Measurements from ENCODE around the gene SHANK1.
"Not testable (repeated sequence)": the region's sequence is repeated elsewhere in the genome, so short reads cannot be mapped to it uniquely, and the experiment has no call there.

The SHANK1 gene

GRCh38 chr19:50628551-50628950 lies 91.1 kb downstream of the SHANK1 start:
- no peak overlapping the region for H3K4me3 ChIP-seq (ENCODE audit: low read depth, low read length)
- H3K27me3 ChIP-seq (ENCODE audit: control insufficient read depth, insufficient read depth, low read length) = no peaks in the 10 kb centered on the region
- H3K36me3 ChIP-seq (ENCODE audit: control insufficient read depth, insufficient read depth, low read length) = no peaks in the 10 kb centered on the region
- H3K9ac ChIP-seq (ENCODE audit: low read depth, low read length) = no peak overlapping the region
- H3K4me1 ChIP-seq (ENCODE audit: control insufficient read depth, insufficient read depth, low read length) = no peaks in the 10 kb centered on the region
- H3K27ac ChIP-seq (ENCODE audit: low read depth, low read length) = no peak overlapping the region
- H3K9me3 ChIP-seq (ENCODE audit: control insufficient read depth, insufficient read depth, low read length) = 0 out of 2 replicates have a peak, but pooled peaks cover under 1% of the 10 kb centered on the region

GRCh38 chr19:50628146-50628545 lies 91.5 kb downstream of the SHANK1 start:
- no peak overlapping the region for H3K9ac ChIP-seq (ENCODE audit: low read depth, low read length)
- no peak overlapping the region for H3K27ac ChIP-seq (ENCODE audit: low read depth, low read length)
- no peaks in the 10 kb centered on the region for H3K4me1 ChIP-seq (ENCODE audit: control insufficient read depth, insufficient read depth, low read length)
- no peak overlapping the region for H3K4me3 ChIP-seq (ENCODE audit: low read depth, low read length)
- no peaks in the 10 kb centered on the region for H3K27me3 ChIP-seq (ENCODE audit: control insufficient read depth, insufficient read depth, low read length)
- H3K9me3 ChIP-seq (ENCODE audit: control insufficient read depth, insufficient read depth, low read length) = no peaks in the 10 kb centered on the region
- H3K36me3 ChIP-seq (ENCODE audit: control insufficient read depth, insufficient read depth, low read length) = no peaks in the 10 kb centered on the region

- Histone ChIP-seq H3K9ac (ENCODE audit: low read depth, low read length) (no peak overlapping the region), H3K4me1 (ENCODE audit: control insufficient read depth, insufficient read depth, low read length) (no peaks in the 10 kb centered on the region), H3K9me3 (ENCODE audit: control insufficient read depth, insufficient read depth, low read length) (no peaks in the 10 kb centered on the region), H3K4me3 (ENCODE audit: low read depth, low read length) (no peak overlapping the region), H3K36me3 (ENCODE audit: control insufficient read depth, insufficient read depth, low read length) (no peaks in the 10 kb centered on the region), H3K27ac (ENCODE audit: low read depth, low read length) (no peak overlapping the region), H3K27me3 (ENCODE audit: control insufficient read depth, insufficient read depth, low read length) (no peaks in the 10 kb centered on the region)
Measured at GRCh38 chr19:50626795-50627194, 92.8 kb downstream of the SHANK1 start.

- no peak overlapping the region for H3K4me3 ChIP-seq (ENCODE audit: low read depth, low read length)
- H3K27me3 ChIP-seq (ENCODE audit: control insufficient read depth, insufficient read depth, low read length) = no peaks in the 10 kb centered on the region
Measured at GRCh38 chr19:50626011-50626410, 93.6 kb downstream of the SHANK1 start.

GRCh38 chr19:50624949-50625600 lies 94.5 kb downstream of the SHANK1 start:
- H3K9ac ChIP-seq (ENCODE audit: low read depth, low read length) = no peak overlapping the region
- H3K4me1 ChIP-seq (ENCODE audit: control insufficient read depth, insufficient read depth, low read length) = no peaks in the 10 kb centered on the region

More at GRCh38 chr19:50626011-50626410, 93.6 kb downstream of the SHANK1 start:
- no peaks in the 10 kb centered on the region for H3K9me3 ChIP-seq (ENCODE audit: control insufficient read depth, insufficient read depth, low read length)
- no peaks in the 10 kb centered on the region for H3K36me3 ChIP-seq (ENCODE audit: control insufficient read depth, insufficient read depth, low read length)
- no peak overlapping the region for H3K27ac ChIP-seq (ENCODE audit: low read depth, low read length)
- no peak overlapping the region for H3K9ac ChIP-seq (ENCODE audit: low read depth, low read length)
- H3K4me1 ChIP-seq (ENCODE audit: control insufficient read depth, insufficient read depth, low read length) = no peaks in the 10 kb centered on the region

GRCh38 chr19:50620394-50620906 lies 99.2 kb downstream of the SHANK1 start:
- not testable (repeated sequence) for H3K4me3 ChIP-seq (ENCODE audit: low read depth, low read length); H3K9me3 ChIP-seq (ENCODE audit: control insufficient read depth, insufficient read depth, low read length); H3K27ac ChIP-seq (ENCODE audit: low read depth, low read length); H3K27me3 ChIP-seq (ENCODE audit: control insufficient read depth, insufficient read depth, low read length); H3K9ac ChIP-seq (ENCODE audit: low read depth, low read length); H3K4me1 ChIP-seq (ENCODE audit: control insufficient read depth, insufficient read depth, low read length); H3K36me3 ChIP-seq (ENCODE audit: control insufficient read depth, insufficient read depth, low read length)

More at GRCh38 chr19:50624949-50625600, 94.5 kb downstream of the SHANK1 start:
- no peaks in the 10 kb centered on the region for H3K9me3 ChIP-seq (ENCODE audit: control insufficient read depth, insufficient read depth, low read length)
- no peak overlapping the region for H3K4me3 ChIP-seq (ENCODE audit: low read depth, low read length)
- H3K27me3 ChIP-seq (ENCODE audit: control insufficient read depth, insufficient read depth, low read length) = no peaks in the 10 kb centered on the region
- H3K27ac ChIP-seq (ENCODE audit: low read depth, low read length) = no peak overlapping the region
- no peaks in the 10 kb centered on the region for H3K36me3 ChIP-seq (ENCODE audit: control insufficient read depth, insufficient read depth, low read length)

- not testable (repeated sequence) for H3K27me3 ChIP-seq (ENCODE audit: control insufficient read depth, insufficient read depth, low read length); H3K36me3 ChIP-seq (ENCODE audit: control insufficient read depth, insufficient read depth, low read length)
Measured at GRCh38 chr19:50619184-50619583, 100.4 kb downstream of the SHANK1 start.

GRCh38 chr19:50618379-50618778 lies 101.2 kb downstream of the SHANK1 start:
- not testable (repeated sequence) for H3K4me3 ChIP-seq (ENCODE audit: low read depth, low read length); H3K27me3 ChIP-seq (ENCODE audit: control insufficient read depth, insufficient read depth, low read length); H3K27ac ChIP-seq (ENCODE audit: low read depth, low read length); H3K4me1 ChIP-seq (ENCODE audit: control insufficient read depth, insufficient read depth, low read length); H3K9me3 ChIP-seq (ENCODE audit: control insufficient read depth, insufficient read depth, low read length); H3K36me3 ChIP-seq (ENCODE audit: control insufficient read depth, insufficient read depth, low read length); H3K9ac ChIP-seq (ENCODE audit: low read depth, low read length)

More at GRCh38 chr19:50619184-50619583, 100.4 kb downstream of the SHANK1 start:
- not testable (repeated sequence) for H3K9ac ChIP-seq (ENCODE audit: low read depth, low read length); H3K4me3 ChIP-seq (ENCODE audit: low read depth, low read length); H3K27ac ChIP-seq (ENCODE audit: low read depth, low read length); H3K9me3 ChIP-seq (ENCODE audit: control insufficient read depth, insufficient read depth, low read length); H3K4me1 ChIP-seq (ENCODE audit: control insufficient read depth, insufficient read depth, low read length)

GRCh38 chr19:50612504-50613404 lies 106.8 kb downstream of the SHANK1 start:
- H3K27me3 ChIP-seq (ENCODE audit: control insufficient read depth, insufficient read depth, low read length); H3K4me3 ChIP-seq (ENCODE audit: low read depth, low read length); H3K4me1 ChIP-seq (ENCODE audit: control insufficient read depth, insufficient read depth, low read length); H3K27ac ChIP-seq (ENCODE audit: low read depth, low read length); H3K9ac ChIP-seq (ENCODE audit: low read depth, low read length); H3K36me3 ChIP-seq (ENCODE audit: control insufficient read depth, insufficient read depth, low read length); H3K9me3 ChIP-seq (ENCODE audit: control insufficient read depth, insufficient read depth, low read length): not testable (repeated sequence)

Measured in HUES48 (cell line).